ENCODE measurements around the gene CDCA3. TPM values are rescaled to one million over a fixed set of nuclear protein-coding genes. Genes with fewer than 3 reads are reported as not detected.

The CDCA3 gene
- total RNA-seq, 1 experiment from 2014 or later, result 92.0 TPM

GRCh38 chr12:6826734-6827436 is 24.2 kb downstream of the CDCA3 start:
- TF ChIP-seq EZH2phosphoT487 (IDR thresholded peaks at IDR 0.05; ENCODE audit: borderline replicate concordance, low read length) (no peak), CTCF (conservative IDR thresholded peaks at IDR 0.05; ENCODE audit: low read depth, low read length) (no peak), EZH2 (IDR thresholded peaks at IDR 0.05; ENCODE audit: low read length, unreplicated experiment) (no peak)
- H3K4me2 ChIP-seq (ENCODE audit: low read length), result peak overlapping the region; percentile 55; the same call in 1 of the 2 replicates
- no peaks in the 10 kb centered on the region for H3K36me3 ChIP-seq (ENCODE audit: low read depth, low read length)
- H3K27ac ChIP-seq (ENCODE audit: low read length), result no peak overlapping the region
- CTCF ChIA-PET, result no interaction called here
- no TSS peak for BruUV-seq (replicated peaks)
- intact Hi-C loops (cut with micrococcal nuclease), result no loop called here
- H4K20me1 ChIP-seq (ENCODE audit: low read length), result no peaks in the 10 kb centered on the region
- POLR2A ChIA-PET (ENCODE audit: unreplicated experiment), result no interaction called here
- no peak overlapping the region for H3K4me3 ChIP-seq (ENCODE audit: low read length)
- H3K9me2 ChIP-seq (replicated peaks; ENCODE audit: low read length), result no peaks in the 10 kb centered on the region
- no peaks in the 10 kb centered on the region for H3K27me3 ChIP-seq (ENCODE audit: low read length)
- H3K4me1 ChIP-seq (ENCODE audit: insufficient read depth, low read length), result peaks cover 5% of the 10 kb centered on the region; the same call in 1 of the 2 replicates
- no peaks in the 10 kb centered on the region for H3K79me2 ChIP-seq (ENCODE audit: low read length)
- H3F3A ChIP-seq (ENCODE audit: low read length, unreplicated experiment), result no peaks in the 10 kb centered on the region
- ATAC-seq (no peak), DNase-seq (no peak)
- H2AFZ ChIP-seq (ENCODE audit: low read length), result peak overlapping the region; percentile 52; the same call in 1 of the 2 replicates
- H3K9ac ChIP-seq (ENCODE audit: low read length), result no peak overlapping the region
- no peaks in the 10 kb centered on the region for H3K9me3 ChIP-seq (ENCODE audit: low read length)

GRCh38 chr12:6826125-6826733 is 24.9 kb downstream of the CDCA3 start:
- intact Hi-C loops (cut with micrococcal nuclease), result no loop called here
- H3K9me2 ChIP-seq (replicated peaks; ENCODE audit: low read length), result no peaks in the 10 kb centered on the region

More at GRCh38 chr12:6826125-6826733, 24.9 kb downstream of the CDCA3 start:
- ChIA-PET CTCF (no interaction called here), POLR2A (ENCODE audit: unreplicated experiment) (no interaction called here)
- Histone ChIP-seq H3K4me3 (ENCODE audit: low read length) (no peak overlapping the region), H3F3A (ENCODE audit: low read length, unreplicated experiment) (no peaks in the 10 kb centered on the region), H3K9me3 (ENCODE audit: low read length) (no peaks in the 10 kb centered on the region), H3K4me1 (ENCODE audit: insufficient read depth, low read length) (peaks cover 5% of the 10 kb centered on the region; the same call in 1 of the 2 replicates), H3K9ac (ENCODE audit: low read length) (no peak overlapping the region), H2AFZ (ENCODE audit: low read length) (no peak overlapping the region), H3K4me2 (ENCODE audit: low read length) (no peak overlapping the region), H4K20me1 (ENCODE audit: low read length) (no peaks in the 10 kb centered on the region), H3K27ac (ENCODE audit: low read length) (no peak overlapping the region), H3K27me3 (ENCODE audit: low read length) (no peaks in the 10 kb centered on the region), H3K79me2 (ENCODE audit: low read length) (no peaks in the 10 kb centered on the region), H3K36me3 (ENCODE audit: low read depth, low read length) (no peaks in the 10 kb centered on the region)
- ATAC-seq, result no peak
- no peak for DNase-seq
- no TSS peak for BruUV-seq (replicated peaks)
- TF ChIP-seq EZH2 (IDR thresholded peaks at IDR 0.05; ENCODE audit: low read length, unreplicated experiment) (no peak), CTCF (conservative IDR thresholded peaks at IDR 0.05; ENCODE audit: low read depth, low read length) (no peak), EZH2phosphoT487 (IDR thresholded peaks at IDR 0.05; ENCODE audit: borderline replicate concordance, low read length) (no peak)

Data from PC-3 (cell line).